HL-60 (cell line): ENCODE results near the gene DHRS13.

Experiments used
- POLR2AphosphoS5 ChIP-seq: IDR thresholded peaks from 2 replicates; pipeline ENCODE4 v1.6.1; 2012; ENCODE audit warnings: low read depth
- TF ChIP-seq, protein P1 (sequence below): IDR thresholded peaks from one replicate; pipeline ENCODE4 v1.5.1; 2011; ENCODE audit warnings: low read length, control low read depth, inconsistent platforms; ENCODE audit not compliant: insufficient read depth
- TF ChIP-seq, protein P2 (sequence below): IDR thresholded peaks from 2 replicates; pipeline ENCODE4 v1.6.1; 2012; ENCODE audit warnings: low read depth; ENCODE audit not compliant: insufficient replicate concordance

DNA sequence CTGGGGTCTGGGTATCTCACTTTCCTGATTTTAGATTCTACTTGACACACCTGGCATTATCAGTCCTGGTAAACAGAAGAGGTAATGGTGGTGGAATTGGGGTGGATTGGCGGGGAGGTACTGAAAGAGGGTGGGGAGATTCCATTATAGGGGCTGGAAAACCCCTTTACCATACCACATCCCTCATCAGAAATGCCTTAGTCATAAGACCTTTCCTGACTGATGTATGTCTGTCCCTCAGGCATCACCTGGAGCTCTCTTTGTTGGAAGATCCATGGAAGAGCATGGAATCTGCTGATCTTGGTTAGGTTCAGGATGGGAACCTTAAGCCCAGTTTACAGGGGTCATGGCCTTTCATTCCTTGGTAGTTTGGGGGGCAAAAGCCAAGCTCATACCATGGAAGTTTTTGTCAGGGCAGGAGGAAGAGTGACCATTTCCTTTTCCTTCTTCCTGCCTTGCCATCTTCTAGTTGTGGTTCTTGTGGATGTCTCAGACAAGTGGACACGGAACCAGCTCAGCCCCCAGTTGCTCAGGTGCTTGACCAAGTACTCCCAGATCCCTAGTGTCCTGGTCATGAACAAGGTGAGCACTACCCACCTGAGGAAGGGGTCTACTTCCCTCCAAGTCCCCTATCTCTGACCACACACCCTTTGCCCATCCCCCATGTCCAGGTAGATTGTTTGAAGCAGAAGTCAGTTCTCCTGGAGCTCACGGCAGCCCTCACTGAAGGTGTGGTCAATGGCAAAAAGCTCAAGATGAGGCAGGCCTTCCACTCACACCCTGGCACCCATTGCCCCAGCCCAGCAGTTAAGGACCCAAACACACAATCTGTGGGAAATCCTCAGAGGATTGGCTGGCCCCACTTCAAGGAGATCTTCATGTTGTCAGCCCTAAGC is 44.7 kb downstream of the DHRS13 start:
- TF ChIP-seq, protein P1, sequence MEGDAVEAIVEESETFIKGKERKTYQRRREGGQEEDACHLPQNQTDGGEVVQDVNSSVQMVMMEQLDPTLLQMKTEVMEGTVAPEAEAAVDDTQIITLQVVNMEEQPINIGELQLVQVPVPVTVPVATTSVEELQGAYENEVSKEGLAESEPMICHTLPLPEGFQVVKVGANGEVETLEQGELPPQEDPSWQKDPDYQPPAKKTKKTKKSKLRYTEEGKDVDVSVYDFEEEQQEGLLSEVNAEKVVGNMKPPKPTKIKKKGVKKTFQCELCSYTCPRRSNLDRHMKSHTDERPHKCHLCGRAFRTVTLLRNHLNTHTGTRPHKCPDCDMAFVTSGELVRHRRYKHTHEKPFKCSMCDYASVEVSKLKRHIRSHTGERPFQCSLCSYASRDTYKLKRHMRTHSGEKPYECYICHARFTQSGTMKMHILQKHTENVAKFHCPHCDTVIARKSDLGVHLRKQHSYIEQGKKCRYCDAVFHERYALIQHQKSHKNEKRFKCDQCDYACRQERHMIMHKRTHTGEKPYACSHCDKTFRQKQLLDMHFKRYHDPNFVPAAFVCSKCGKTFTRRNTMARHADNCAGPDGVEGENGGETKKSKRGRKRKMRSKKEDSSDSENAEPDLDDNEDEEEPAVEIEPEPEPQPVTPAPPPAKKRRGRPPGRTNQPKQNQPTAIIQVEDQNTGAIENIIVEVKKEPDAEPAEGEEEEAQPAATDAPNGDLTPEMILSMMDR: no peak
- TF ChIP-seq, protein P2, sequence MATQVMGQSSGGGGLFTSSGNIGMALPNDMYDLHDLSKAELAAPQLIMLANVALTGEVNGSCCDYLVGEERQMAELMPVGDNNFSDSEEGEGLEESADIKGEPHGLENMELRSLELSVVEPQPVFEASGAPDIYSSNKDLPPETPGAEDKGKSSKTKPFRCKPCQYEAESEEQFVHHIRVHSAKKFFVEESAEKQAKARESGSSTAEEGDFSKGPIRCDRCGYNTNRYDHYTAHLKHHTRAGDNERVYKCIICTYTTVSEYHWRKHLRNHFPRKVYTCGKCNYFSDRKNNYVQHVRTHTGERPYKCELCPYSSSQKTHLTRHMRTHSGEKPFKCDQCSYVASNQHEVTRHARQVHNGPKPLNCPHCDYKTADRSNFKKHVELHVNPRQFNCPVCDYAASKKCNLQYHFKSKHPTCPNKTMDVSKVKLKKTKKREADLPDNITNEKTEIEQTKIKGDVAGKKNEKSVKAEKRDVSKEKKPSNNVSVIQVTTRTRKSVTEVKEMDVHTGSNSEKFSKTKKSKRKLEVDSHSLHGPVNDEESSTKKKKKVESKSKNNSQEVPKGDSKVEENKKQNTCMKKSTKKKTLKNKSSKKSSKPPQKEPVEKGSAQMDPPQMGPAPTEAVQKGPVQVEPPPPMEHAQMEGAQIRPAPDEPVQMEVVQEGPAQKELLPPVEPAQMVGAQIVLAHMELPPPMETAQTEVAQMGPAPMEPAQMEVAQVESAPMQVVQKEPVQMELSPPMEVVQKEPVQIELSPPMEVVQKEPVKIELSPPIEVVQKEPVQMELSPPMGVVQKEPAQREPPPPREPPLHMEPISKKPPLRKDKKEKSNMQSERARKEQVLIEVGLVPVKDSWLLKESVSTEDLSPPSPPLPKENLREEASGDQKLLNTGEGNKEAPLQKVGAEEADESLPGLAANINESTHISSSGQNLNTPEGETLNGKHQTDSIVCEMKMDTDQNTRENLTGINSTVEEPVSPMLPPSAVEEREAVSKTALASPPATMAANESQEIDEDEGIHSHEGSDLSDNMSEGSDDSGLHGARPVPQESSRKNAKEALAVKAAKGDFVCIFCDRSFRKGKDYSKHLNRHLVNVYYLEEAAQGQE: no peak
- no peak for TF ChIP-seq POLR2AphosphoS5
